ENCODE measurements around the gene ALG11. TPM values are rescaled to one million over a fixed set of nuclear protein-coding genes. Genes with fewer than 3 reads are reported as not detected.
A peak's percentile ranks its signal among the peaks of the same experiment; 100 is the strongest.
"Not testable (repeated sequence)": the region's sequence is repeated elsewhere in the genome, so short reads cannot be mapped to it uniquely, and the experiment has no call there.

The ALG11 gene
- total RNA-seq, 3 donors from 2014 or later = 20.6 to 27.5 (median 26.5) TPM

DNA sequence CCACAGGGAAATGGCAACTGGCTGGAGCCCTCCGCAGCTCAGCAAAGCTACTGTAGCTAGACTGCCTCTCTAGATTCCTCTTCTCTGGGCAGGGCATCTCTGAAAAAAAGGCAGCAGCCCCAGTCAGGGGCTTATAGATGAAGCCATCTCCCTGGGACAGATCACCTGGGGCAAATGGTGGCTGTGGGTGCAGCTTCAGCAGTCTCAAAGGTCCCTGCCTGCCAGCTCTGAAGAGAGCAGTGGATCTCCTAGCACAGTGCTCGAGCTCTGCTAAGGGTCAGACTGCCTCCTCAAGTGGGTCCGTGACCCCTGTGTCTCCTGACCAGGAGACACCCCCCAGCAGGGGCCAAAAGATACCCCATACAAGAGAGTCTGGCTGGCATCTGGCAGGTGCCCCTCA is 28.9 kb upstream of the ALG11 start:
- H3K4me1 Mint-ChIP-seq (ENCODE audit: low read depth); H3K4me3 Mint-ChIP-seq; H3K9me3 Mint-ChIP-seq; H3K36me3 Mint-ChIP-seq (ENCODE audit: insufficient read depth); ATAC-seq; H3K27me3 Mint-ChIP-seq (ENCODE audit: low read depth); DNase-seq: not testable (repeated sequence)

DNA sequence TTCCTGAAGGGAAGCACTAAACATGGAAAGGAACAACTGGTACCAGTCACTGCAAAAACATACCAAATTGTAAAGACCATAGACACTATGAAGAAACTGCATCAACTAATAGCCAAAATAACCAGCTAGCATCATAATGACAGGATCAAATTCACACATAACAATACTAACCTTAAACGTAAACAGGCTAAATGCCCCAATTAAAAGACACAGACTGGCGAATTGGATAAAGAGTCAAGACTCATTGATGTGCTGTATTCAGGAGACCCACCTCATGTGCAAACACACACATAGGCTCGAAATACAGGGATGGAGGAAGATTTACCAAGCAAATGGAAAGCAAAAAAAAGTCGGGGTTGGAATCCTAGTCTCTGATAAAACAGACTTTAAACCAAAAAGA is 27.3 kb upstream of the ALG11 start:
- H3K4me3 Mint-ChIP-seq; H3K4me1 Mint-ChIP-seq (ENCODE audit: low read depth); ATAC-seq; DNase-seq; H3K9me3 Mint-ChIP-seq; H3K27me3 Mint-ChIP-seq (ENCODE audit: low read depth); H3K36me3 Mint-ChIP-seq (ENCODE audit: insufficient read depth): not testable (repeated sequence)

DNA sequence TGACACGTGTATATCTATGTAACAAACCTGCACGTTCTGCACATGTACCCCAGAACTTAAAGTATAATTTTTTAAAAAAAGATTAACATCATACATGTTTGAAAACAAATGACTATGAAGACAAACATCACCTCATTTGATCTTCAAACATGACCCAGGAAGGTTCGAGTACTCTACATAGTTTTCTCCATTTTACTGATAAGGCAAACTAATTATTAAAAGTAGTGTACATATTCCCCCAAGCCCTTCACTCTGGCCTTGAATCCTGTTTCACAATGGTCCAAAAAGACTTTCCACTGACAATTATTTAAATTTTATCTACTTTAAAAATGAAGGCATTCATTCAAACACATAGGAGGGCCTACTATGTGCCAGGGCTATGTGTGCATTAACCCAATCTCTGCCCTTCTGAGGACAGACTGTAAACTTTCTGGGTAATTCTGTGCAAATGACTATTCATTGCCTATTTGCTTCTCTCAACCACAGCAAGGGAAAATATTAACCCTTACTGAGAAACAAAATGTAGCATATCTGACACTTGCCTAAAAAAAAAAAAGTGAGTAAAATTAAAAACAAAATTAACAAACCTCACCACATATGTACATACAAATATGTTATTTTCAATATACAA is 23.1 kb upstream of the ALG11 start:
- Mint-ChIP-seq H3K27me3 (ENCODE audit: low read depth) (peaks cover 10% of the 10 kb centered on the region), H3K36me3 (ENCODE audit: insufficient read depth) (peaks cover 2% of the 10 kb centered on the region), H3K4me3 (no peak overlapping the region), H3K9me3 (peaks cover 6% of the 10 kb centered on the region), H3K4me1 (ENCODE audit: low read depth) (no peaks in the 10 kb centered on the region)
- DNase-seq = no peak
- ATAC-seq = no peak

DNA sequence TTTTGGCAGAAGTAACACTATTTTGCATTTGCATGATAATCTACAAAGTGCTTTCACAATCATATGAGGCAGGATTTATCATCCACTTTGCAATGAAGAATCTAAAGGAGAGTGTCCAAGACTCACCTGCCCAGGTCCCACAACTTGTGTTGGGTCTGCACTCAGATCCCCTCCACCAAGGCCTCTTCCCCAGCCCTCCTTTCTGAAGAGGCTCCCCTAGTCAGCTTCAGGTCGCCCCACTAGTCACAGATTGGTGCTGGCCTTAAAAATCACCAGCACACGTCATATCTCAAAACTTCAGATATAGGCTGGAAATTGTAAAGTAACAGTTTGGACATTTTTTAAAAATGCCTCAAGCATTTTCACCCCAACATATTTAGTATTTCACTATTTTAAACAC is 18.5 kb upstream of the ALG11 start:
- Mint-ChIP-seq H3K27me3 (ENCODE audit: low read depth) (peaks cover 11% of the 10 kb centered on the region), H3K36me3 (ENCODE audit: insufficient read depth) (no peaks in the 10 kb centered on the region), H3K4me1 (ENCODE audit: low read depth) (no peaks in the 10 kb centered on the region), H3K4me3 (no peak overlapping the region), H3K9me3 (no peaks in the 10 kb centered on the region)
- DNase-seq (no peak), ATAC-seq (no peak)

DNA sequence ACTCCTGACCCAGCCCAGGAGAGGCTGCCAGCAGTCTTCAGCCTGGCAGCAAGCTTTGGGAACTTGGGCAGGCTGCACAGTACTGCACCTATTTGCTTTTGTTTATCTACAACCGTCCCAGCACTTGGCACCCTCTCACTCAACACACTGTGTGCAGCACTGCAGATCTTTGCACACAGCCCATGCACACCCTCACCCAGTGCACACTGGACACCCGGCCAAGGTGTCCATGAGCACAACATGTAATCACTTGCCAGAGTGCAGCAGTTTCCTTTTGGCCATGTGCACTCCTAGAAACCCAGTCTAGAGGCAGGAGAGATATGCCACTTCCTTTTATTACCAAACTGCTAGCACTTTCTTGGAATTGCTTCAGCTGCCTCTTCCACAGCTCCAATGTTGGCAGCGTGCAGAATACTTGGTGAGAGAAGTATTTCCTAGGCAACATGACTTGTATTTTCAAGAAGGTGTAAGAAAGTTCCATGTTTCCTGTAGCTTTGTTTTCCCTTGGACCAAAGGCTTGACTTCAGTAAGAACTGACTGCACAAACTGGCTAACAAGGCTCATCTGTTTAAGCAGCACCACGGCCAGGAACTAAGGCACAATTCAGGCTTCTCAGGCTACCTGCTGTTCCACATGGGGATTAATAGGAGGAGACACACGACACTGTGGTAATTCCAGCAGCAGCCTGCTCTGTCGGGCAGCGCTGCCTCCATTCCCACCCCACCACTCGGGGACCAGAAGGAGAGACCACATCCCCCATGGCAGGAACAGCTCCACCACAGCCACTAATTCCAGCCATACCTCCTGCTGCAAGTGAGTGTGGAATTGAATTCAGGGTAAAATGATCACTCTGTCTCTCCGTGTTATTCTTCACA is 16.3 kb upstream of the ALG11 start:
- H3K4me3 Mint-ChIP-seq = no peak overlapping the region
- peaks cover 18% of the 10 kb centered on the region for H3K27me3 Mint-ChIP-seq (ENCODE audit: low read depth)
- H3K36me3 Mint-ChIP-seq (ENCODE audit: insufficient read depth) = no peaks in the 10 kb centered on the region
- H3K4me1 Mint-ChIP-seq (ENCODE audit: low read depth) = no peaks in the 10 kb centered on the region
- DNase-seq (no peak), ATAC-seq (no peak)
- H3K9me3 Mint-ChIP-seq = no peaks in the 10 kb centered on the region

DNA sequence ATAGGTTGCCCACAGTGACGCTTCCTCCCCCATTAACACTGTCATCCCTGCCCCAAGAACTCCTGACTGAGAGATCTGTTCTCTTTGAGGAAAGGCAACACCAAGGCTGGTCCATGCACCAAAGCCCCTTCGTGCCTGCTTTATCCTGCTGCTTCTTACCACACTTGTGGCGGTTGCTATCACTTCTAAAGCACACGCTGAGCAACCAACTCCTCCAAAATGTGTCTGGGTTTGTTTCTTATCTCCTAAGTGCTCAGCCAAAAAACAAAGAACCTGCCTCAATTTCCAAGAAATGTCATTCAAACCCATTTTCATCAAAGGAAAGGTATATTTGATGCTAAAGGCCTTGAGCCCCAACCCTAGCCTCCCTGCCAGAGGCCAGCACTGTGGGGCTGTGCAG is 15.6 kb upstream of the ALG11 start:
- ATAC-seq (no peak), DNase-seq (no peak)
- Mint-ChIP-seq H3K27me3 (ENCODE audit: low read depth) (peaks cover 14% of the 10 kb centered on the region), H3K9me3 (no peaks in the 10 kb centered on the region), H3K4me3 (no peak overlapping the region), H3K36me3 (ENCODE audit: insufficient read depth) (no peaks in the 10 kb centered on the region), H3K4me1 (ENCODE audit: low read depth) (no peaks in the 10 kb centered on the region)

DNA sequence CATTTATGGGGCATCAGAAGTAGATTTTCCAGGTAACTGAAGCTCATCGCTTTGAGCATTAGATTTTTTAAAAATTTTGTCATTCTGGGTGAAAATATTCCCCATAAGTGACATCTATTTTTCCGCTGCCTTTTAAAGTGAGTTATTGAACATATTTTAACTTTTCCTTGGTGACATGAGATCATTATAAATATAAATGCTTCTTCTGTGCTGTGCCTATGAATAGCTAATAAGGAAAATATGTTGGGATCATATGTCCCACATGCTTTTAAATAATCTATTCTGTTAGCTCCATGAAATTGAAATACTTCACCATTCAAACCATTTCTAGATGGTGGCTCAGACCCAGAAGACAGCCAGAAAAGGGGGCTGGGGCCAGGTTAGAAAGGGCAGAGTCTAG is 15.0 kb upstream of the ALG11 start:
- Mint-ChIP-seq H3K9me3 (no peaks in the 10 kb centered on the region), H3K27me3 (ENCODE audit: low read depth) (peaks cover 14% of the 10 kb centered on the region), H3K4me1 (ENCODE audit: low read depth) (no peaks in the 10 kb centered on the region), H3K36me3 (ENCODE audit: insufficient read depth) (no peaks in the 10 kb centered on the region), H3K4me3 (no peak overlapping the region)
- ATAC-seq (no peak), DNase-seq (no peak)

DNA sequence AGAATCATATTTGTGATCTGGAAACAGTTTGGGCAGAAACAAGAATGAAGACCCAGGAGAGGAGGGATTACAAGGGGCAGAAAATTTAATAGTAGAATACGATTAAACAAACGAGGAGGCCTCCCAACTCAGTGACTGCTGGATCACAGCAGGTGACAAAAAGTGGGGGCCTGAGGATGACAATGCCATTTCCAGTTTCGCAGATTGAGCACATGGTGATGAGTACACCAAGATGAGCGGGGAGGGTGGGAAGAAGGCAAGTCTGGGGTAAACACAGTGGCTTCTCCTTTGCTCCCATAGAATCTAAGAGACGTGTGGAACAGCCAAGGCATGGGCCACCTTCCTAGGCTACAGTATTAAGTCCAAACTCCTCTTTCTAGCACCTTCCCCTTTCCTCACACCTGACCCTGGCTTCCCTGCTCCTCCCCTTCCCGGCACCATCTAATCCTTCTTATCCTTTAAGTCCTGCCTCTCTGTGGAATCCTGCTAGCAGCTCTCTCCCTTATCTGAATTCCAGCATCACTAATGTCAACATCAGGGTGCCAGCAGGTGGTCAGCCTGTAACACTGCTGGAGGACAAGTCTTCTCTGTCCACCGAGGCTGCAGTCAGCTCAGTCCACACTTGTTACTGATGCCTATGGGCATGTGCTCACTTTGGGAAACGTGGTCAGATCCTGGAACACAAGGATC is 14.4 kb upstream of the ALG11 start:
- ATAC-seq (no peak), DNase-seq (no peak)
- Mint-ChIP-seq H3K9me3 (no peaks in the 10 kb centered on the region), H3K4me1 (ENCODE audit: low read depth) (no peaks in the 10 kb centered on the region), H3K36me3 (ENCODE audit: insufficient read depth) (no peaks in the 10 kb centered on the region), H3K4me3 (no peak overlapping the region), H3K27me3 (ENCODE audit: low read depth) (peaks cover 14% of the 10 kb centered on the region)

DNA sequence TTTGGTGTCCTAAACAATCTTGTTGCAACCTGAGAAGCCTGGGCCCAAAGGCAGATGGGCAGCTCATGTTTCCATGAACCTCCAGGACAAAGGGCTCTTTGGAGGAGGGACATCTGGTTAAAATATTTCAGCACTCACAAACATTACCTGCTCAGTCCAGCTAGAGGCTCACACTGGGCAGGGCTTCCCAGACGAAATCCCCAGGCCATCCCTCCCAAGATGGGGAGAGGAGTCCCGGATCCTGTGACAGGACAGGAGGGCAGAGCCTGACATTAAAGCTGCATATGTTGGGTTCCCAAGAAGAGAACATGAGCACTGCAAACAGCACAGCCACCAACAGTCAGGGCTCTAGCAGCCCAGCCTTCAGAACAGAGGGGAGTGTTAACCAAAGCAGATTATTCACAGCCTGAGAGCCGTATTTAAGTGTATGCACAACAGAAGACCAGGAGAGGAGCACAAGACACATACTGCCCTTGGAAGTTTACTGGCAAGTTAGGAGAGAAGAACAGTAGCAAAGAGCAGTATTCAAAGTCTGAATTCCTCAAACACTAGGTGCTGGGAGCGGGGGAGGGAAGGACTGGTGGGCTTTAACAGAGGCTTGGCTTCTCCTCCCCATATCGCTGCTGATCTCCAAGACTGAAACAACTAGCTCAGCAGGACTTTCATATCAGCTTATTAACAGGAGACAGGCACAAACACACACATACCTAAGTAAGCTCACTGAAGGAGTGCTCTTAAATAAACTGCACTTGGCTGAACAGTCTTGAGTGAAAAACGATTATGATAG is 13.3 kb upstream of the ALG11 start:
- Mint-ChIP-seq H3K27me3 (ENCODE audit: low read depth) (peaks cover 11% of the 10 kb centered on the region), H3K36me3 (ENCODE audit: insufficient read depth) (no peaks in the 10 kb centered on the region), H3K9me3 (no peaks in the 10 kb centered on the region), H3K4me1 (ENCODE audit: low read depth) (no peaks in the 10 kb centered on the region), H3K4me3 (no peak overlapping the region)
- no peak for ATAC-seq
- no peak for DNase-seq

DNA sequence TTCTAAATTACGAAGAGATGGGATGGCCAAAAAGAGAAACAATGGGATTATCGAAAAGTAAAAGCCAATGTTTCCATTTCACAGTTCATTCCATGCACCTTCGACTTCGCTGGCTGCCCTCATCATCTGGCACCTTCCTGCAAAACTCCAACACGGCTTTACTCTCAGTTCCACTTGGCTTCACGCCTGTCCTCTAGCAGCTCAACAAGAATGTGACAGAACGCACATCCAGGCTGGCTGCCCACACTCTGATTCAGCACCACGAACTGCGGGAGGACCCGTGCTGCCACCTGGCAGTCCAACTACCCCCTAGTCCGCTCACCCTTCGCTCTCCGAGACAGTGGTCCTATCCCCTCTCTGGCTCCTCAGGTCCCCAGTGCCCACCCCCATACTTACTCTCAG is 12.7 kb upstream of the ALG11 start:
- H3K27me3 Mint-ChIP-seq (ENCODE audit: low read depth) = peaks cover 11% of the 10 kb centered on the region
- no peaks in the 10 kb centered on the region for H3K9me3 Mint-ChIP-seq

DNA sequence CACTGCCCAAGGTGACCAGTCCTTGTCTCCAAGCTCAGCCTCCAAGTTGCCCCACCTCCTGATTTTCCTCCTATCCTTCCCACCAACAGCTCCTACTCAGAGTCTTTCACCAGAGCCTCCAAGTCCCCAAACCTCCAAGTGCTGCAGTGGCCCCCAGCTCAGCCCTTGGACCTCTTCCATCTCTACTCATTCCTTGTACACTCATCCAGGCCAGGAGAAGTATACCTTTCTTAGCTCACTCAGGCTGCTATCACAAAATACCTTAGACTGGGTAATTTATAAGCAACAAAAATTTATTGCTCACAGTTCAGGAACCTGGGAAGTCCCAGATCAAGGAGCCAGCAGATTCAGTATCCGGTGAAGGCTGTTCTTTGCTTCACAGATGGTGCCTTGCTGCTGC is 12.3 kb upstream of the ALG11 start:
- no peaks in the 10 kb centered on the region for H3K4me1 Mint-ChIP-seq (ENCODE audit: low read depth)
- H3K27me3 Mint-ChIP-seq (ENCODE audit: low read depth) = peaks cover 11% of the 10 kb centered on the region
- no peak overlapping the region for H3K4me3 Mint-ChIP-seq
- no peaks in the 10 kb centered on the region for H3K9me3 Mint-ChIP-seq
- DNase-seq = no peak
- no peak for ATAC-seq
- no peaks in the 10 kb centered on the region for H3K36me3 Mint-ChIP-seq (ENCODE audit: insufficient read depth)

More for the DNA sequence above, 12.7 kb upstream of the ALG11 start:
- no peaks in the 10 kb centered on the region for H3K36me3 Mint-ChIP-seq (ENCODE audit: insufficient read depth)
- H3K4me3 Mint-ChIP-seq = no peak overlapping the region
- H3K4me1 Mint-ChIP-seq (ENCODE audit: low read depth) = no peaks in the 10 kb centered on the region
- no peak for DNase-seq
- ATAC-seq = no peak

DNA sequence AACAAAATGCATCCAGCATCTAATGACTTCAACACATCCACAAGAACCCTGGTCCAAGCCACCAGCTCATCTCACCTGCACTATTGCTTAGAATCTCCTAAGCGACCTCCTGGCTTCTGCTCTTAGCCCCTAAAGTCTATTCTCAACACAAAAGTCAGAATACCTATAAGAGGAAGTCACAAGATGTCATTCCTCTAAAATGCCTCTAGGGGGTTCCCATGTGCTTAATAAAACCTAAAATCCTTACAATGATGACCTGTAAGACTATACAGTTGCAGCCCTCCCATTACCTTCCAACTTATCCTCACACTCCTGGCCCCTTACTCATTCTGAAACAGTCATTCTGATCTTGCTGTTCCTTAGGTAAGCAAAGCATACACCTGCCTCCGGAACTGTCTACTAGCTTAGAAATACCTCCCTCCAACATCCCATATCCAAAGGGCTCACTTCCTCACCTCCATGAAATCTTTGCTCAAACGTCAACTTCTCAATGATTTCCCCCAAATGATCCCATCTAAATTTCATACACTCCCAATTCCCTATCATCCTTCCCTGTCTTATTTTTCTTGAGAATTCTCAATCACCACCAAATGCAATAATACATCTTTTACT is 11.0 kb upstream of the ALG11 start:
- H3K4me1 Mint-ChIP-seq (ENCODE audit: low read depth) = no peaks in the 10 kb centered on the region
- H3K27me3 Mint-ChIP-seq (ENCODE audit: low read depth) = peaks cover 13% of the 10 kb centered on the region
- H3K9me3 Mint-ChIP-seq = no peaks in the 10 kb centered on the region
- no peak overlapping the region for H3K4me3 Mint-ChIP-seq
- no peak for DNase-seq
- ATAC-seq = peak; percentile 63 to 77
- no peaks in the 10 kb centered on the region for H3K36me3 Mint-ChIP-seq (ENCODE audit: insufficient read depth)

DNA sequence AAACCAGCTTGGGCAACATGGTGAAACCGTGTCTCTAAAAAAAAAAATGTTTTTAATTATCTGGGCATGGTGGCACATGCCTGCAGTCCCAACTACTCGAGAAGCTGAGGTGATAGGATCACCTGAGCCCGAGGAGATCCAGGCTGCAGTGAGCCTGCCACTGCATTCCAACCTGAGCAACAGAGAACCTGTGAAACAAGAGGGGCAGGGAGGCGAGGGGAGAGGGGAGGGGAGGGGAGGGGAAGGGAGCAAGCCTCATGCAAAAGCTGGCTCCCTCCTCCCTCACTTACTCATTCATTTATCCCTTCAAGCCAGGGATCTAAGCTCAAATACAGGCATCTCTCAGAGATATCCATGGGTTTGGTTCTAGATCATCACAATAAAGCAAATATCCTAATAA is 9.8 kb upstream of the ALG11 start:
- H3K36me3 Mint-ChIP-seq (ENCODE audit: insufficient read depth) = no peaks in the 10 kb centered on the region
- no peak overlapping the region for H3K4me3 Mint-ChIP-seq
- no peaks in the 10 kb centered on the region for H3K9me3 Mint-ChIP-seq
- no peak for DNase-seq
- H3K27me3 Mint-ChIP-seq (ENCODE audit: low read depth) = peaks cover 15% of the 10 kb centered on the region
- no peak for ATAC-seq
- no peaks in the 10 kb centered on the region for H3K4me1 Mint-ChIP-seq (ENCODE audit: low read depth)

DNA sequence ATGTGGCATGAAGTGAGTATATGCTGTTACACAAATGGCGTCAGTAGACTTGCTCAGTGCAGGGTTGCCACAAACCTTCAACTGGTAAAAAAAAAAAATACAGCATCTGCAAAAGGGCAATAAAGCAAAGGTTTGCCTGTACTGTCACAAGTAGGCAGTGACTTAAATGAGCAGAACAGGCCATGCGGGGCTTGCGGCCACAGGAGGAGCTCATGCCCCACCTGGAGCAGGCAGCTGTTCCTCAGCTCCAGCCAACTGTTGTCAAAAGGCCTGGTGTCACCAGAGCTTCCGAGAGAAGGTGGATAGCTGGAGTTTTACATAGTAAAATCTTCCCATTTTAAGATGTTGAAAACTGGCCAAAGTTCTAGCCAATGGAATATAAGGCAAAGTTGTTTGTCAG is 8.7 kb upstream of the ALG11 start:
- no peak overlapping the region for H3K4me3 Mint-ChIP-seq
- no peaks in the 10 kb centered on the region for H3K9me3 Mint-ChIP-seq
- ATAC-seq (no peak), DNase-seq (no peak)
- no peaks in the 10 kb centered on the region for H3K4me1 Mint-ChIP-seq (ENCODE audit: low read depth)
- no peaks in the 10 kb centered on the region for H3K36me3 Mint-ChIP-seq (ENCODE audit: insufficient read depth)
- peaks cover 13% of the 10 kb centered on the region for H3K27me3 Mint-ChIP-seq (ENCODE audit: low read depth)

Data from activated T-cell treated with anti-CD3 and anti-CD28 coated beads, Interleukin-2, amount 50 U/mL, for 4 hours (primary cell).